Fibroblast of pulmonary artery (primary cell): ENCODE measurements around the gene KIF12.
"Not testable (repeated sequence)": the region's sequence is repeated elsewhere in the genome, so short reads cannot be mapped to it uniquely, and the experiment has no call there.

Source experiments
- DNase-seq: peaks from one replicate; pipeline ENCODE4 v3.0.0-alpha.2; 2010; ENCODE audit warnings: low read depth
- H3K4me3 ChIP-seq: replicated peaks from 2 replicates; pipeline ENCODE4 v1.5.1; 2011; ENCODE audit warnings: low read depth, mild to moderate bottlenecking, control low read depth, low read length, moderate library complexity
- TF ChIP-seq, protein P1 (sequence below): IDR thresholded peaks from 2 replicates; pipeline ENCODE4 v1.5.1; 2011; ENCODE audit warnings: mild to moderate bottlenecking, control low read depth, low read length, inconsistent platforms; ENCODE audit errors: missing control alignments

Gene KIF12

DNA sequence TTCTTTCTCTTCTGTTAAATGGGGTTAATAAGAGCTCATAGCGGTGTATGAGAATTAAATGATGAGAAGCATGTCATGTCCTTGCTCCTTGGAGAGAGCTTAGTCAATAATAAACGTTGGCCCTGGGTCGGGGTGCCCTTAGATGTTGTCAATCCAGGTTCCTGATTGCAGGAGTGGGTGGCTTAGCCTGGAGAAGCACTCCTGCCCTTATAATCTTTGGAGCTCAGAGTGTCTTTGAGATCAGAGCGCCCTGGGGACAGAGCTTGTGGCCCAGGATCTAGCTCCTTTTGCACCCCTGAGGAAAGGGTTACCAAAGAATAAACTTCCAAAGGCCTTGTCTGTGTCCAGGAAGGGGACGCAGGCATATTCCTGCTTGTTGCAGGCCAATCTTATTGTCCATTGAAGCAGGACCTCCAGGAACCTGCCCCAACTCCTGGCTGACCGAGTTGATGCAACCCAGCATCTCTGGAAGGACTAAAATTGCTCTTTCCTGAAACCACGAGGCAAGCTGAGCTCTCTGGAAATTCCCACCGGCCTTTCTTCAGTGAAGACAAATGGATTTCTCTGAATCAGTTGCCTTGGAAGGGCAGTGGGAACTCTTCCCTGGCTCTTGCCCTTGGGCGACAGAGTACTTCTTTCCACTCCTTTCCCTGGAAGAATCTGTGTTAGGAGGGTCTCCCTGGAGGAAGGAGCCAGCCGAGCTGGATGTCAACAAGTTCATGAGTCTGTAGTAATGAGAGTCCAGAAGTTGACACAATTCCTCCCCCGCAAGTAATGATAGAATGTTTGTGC is 14.6 kb downstream of the KIF12 start:
- no peak overlapping the region for H3K4me3 ChIP-seq
- DNase-seq = no peak
- TF ChIP-seq, protein P1, sequence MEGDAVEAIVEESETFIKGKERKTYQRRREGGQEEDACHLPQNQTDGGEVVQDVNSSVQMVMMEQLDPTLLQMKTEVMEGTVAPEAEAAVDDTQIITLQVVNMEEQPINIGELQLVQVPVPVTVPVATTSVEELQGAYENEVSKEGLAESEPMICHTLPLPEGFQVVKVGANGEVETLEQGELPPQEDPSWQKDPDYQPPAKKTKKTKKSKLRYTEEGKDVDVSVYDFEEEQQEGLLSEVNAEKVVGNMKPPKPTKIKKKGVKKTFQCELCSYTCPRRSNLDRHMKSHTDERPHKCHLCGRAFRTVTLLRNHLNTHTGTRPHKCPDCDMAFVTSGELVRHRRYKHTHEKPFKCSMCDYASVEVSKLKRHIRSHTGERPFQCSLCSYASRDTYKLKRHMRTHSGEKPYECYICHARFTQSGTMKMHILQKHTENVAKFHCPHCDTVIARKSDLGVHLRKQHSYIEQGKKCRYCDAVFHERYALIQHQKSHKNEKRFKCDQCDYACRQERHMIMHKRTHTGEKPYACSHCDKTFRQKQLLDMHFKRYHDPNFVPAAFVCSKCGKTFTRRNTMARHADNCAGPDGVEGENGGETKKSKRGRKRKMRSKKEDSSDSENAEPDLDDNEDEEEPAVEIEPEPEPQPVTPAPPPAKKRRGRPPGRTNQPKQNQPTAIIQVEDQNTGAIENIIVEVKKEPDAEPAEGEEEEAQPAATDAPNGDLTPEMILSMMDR = no peak

DNA sequence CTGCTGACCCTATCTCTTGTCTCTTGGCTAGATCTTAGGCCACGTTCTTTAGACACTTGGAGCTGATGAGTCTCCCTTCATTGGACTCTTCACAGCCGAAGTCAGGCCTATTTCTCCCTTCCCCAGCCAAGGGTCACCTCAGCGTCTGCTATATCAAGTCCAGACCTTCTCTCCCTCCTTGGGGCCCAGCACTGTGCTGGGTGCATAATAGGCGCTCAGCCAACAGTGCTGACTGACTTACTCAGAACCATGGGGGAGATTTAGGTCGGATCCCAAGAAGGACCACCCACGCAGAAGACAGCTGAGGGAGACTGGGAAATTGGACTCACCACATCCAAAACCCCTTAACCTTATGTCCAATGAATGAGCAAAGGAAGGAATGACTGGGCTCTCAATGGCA is 15.4 kb downstream of the KIF12 start:
- TF ChIP-seq, protein P1 = no peak

DNA sequence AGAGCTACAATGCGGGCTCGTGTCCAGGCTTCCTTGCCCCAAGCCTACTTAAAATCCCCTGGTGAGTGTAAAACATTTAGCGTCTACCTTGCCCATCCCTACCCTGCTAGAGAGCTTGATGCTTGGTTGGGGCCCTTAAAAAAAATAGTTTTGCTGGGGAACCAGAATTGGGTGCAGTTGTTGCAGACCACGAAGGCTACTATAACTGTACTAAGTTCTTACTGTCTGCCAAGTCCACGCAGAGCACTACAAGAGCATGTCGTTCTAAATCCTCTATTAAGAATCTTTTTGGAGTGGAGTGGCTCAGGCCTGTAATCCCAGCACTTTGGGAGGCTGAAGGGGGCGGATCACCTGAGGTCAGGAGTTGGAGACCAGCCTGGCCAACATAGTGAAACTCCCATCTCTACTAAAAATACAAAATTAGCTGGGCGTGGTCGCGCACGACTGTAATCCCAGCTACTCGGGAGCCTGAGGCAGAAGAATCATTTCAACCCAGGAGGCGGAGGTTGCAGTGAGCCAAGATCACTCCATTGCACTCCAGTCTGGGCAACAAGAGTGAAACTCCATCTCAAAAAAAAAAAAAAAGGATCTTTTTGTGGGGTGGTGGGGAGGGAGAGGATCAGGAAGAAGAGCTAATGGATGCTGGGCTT is 16.2 kb downstream of the KIF12 start:
- not testable (repeated sequence) for H3K4me3 ChIP-seq, DNase-seq

More for the DNA sequence above, 15.4 kb downstream of the KIF12 start:
- no peak overlapping the region for H3K4me3 ChIP-seq
- DNase-seq = no peak

DNA sequence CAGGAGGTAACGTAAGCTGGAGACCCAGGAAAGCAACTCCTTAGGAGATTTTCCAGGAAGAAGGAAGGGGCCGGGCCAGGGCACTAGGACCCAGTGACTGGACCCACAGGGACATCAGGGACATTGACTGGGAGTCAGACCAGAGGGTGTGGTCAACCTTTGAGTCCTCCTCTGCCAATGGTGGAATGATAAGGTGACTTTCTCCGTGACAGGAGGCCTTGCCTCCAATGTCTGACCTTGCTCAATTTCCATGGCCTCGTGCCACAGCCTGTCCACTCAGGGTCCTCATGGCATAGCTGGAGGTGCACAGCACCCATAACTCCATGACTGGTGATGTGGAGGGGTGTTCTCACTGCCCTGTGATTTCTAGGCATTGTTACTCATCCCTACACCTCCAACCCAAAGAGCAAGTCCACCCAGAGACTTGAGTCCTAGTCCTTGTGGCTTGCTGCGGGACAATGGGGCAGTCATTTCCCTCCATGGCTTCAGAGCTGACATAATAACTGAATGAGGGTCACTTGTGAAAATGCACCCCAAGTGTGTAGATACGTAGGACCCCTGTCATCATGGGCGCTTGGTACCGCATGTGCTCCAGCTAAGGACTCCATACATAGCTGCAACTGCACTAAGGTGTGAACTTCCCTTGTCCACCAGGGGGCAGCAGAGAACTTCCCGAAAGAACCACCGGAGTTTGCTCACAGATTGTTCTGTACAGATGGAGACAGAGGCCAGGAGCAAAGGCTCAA is 16.9 kb downstream of the KIF12 start:
- H3K4me3 ChIP-seq = no peak overlapping the region
- peak; percentile 92 for DNase-seq
- TF ChIP-seq, protein P1 = peak; percentile 93

DNA sequence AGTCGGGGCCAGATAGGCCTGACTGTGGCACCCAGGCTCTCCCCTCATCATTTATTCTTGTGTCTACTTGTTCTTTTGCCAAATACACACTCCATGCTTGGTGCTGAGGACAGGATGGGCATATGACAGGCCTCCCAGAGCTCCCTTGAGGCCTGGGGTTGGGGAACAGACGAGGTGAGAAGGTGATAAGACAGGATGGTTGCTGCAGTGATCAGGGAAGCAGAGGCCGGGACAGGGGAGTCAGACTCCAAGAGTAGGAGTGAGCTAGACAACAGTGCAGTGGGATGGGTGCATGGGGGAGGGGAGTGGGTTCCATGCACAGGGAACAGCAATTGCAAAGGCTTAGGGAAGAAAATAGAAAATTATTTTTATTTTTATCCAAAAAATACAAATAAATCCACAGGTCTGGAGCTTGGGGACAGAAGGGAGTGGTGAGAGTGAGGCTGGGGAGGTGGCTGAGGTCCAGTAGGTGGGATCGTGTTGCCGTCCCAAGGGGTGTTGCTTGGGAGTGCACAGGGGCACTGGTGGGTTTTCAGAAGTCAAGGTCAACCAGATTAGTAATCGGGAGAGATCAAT is 17.6 kb downstream of the KIF12 start:
- H3K4me3 ChIP-seq = no peak overlapping the region
- TF ChIP-seq, protein P1 = no peak
- no peak for DNase-seq

DNA sequence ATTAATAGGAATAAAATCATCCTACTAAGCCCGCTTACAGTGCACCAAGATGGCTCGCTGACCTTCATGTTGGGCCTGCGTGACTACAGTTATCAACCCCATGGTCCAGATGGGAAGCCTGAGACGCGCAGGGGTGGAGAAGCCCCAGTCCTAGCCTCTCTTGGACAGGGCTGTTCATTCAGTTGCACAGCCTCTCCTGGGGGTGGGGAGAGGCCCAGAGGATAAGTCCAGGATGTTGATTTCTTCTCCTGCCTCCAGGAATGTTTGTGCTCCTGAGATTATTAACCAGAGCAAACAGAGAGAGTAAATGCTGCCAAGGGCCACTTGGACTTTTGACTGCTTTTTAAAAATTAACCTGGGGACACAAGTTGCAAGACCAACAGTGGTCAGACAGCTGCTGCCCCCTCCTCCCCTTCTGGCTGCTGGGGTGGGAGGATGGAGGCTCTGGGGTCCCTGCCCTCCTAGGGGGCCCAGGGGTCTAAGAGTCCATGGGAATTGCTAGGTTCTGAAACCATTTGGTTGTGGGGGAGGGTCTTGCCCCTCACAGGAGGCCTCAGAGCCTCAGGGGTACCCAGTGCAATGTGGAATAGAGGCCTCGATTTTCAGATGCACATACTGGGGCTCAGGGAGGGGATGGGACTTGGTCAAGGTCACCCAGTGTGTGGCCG is 18.2 kb downstream of the KIF12 start:
- no peak overlapping the region for H3K4me3 ChIP-seq

More for the DNA sequence above, 18.2 kb downstream of the KIF12 start:
- TF ChIP-seq, protein P1 = no peak
- no peak for DNase-seq
